NCI-H2029 (cell line): ENCODE data around the gene SNRPA.
"Not testable (repeated sequence)": the region's sequence is repeated elsewhere in the genome, so short reads cannot be mapped to it uniquely, and the experiment has no call there.

Experiments
- DNase-seq: peaks from one replicate; lab custom pipeline; 2025; lab: John Stamatoyannopoulos, UW

The SNRPA gene

GRCh38 chr19:40802300-40803169 lies 51.5 kb downstream of the SNRPA start:
- no peak for DNase-seq

- DNase-seq, result no peak
Observed at GRCh38 chr19:40803170-40803856, 52.3 kb downstream of the SNRPA start.

GRCh38 chr19:40803857-40804782 lies 53.1 kb downstream of the SNRPA start:
- DNase-seq, result peak; percentile 68

- no peak for DNase-seq
Observed at GRCh38 chr19:40804783-40805242, 53.8 kb downstream of the SNRPA start.

- peak; percentile 82 for DNase-seq
Observed at GRCh38 chr19:40805258-40805868, 54.4 kb downstream of the SNRPA start.

- no peak for DNase-seq
Observed at GRCh38 chr19:40806423-40807146, 55.6 kb downstream of the SNRPA start.

- no peak for DNase-seq
Observed at GRCh38 chr19:40807147-40808020, 56.4 kb downstream of the SNRPA start.

GRCh38 chr19:40808021-40808325 lies 57.0 kb downstream of the SNRPA start:
- no peak for DNase-seq

GRCh38 chr19:40808497-40808896 lies 57.5 kb downstream of the SNRPA start:
- DNase-seq, result no peak

GRCh38 chr19:40809358-40810086 lies 58.5 kb downstream of the SNRPA start:
- no peak for DNase-seq

GRCh38 chr19:40810160-40810559 lies 59.2 kb downstream of the SNRPA start:
- no peak for DNase-seq

- DNase-seq, result peak; percentile 23
Observed at GRCh38 chr19:40810649-40811408, 59.8 kb downstream of the SNRPA start.

GRCh38 chr19:40811478-40812341 lies 60.7 kb downstream of the SNRPA start:
- DNase-seq, result no peak

- not testable (repeated sequence) for DNase-seq
Observed at GRCh38 chr19:40812571-40812970, 61.6 kb downstream of the SNRPA start.

- DNase-seq, result no peak
Observed at GRCh38 chr19:40813182-40813581, 62.2 kb downstream of the SNRPA start.
